ENCODE measurements around the gene LYG1.

- TF ChIP-seq EZH2 (optimal IDR thresholded peaks at IDR 0.05; ENCODE audit: low read depth, low read length), result no peak
- no peak for TF ChIP-seq CTCF (IDR thresholded peaks at IDR 0.05; ENCODE audit: low read length)
- TF ChIP-seq EZH2phosphoT487 (IDR thresholded peaks at IDR 0.05; ENCODE audit: low read length), result no peak
These were observed 24.4 kb upstream of the LYG1 start for GRCh38 chr2:99325384-99325783.

Measured in MM.1S (cell line).